HepG2 (cell line): ENCODE results near the gene ABO. TPM values are rescaled to one million over a fixed set of nuclear protein-coding genes. Genes with fewer than 3 reads are reported as not detected.

ENCODE experiments used
- ATAC-seq: fragments of 200-7000 bp; cut with Tn5 transposase; 3 replicates; pipeline ENCODE4 v1.9.1; 2020; ENCODE audit warnings: mild to moderate bottlenecking, moderate library complexity
- BruUV-seq: library from RNA; stranded (reverse); fragments of 400-500 nt; replicated peaks from 2 replicates; lab custom pipeline; 2021; lab: Mats Ljungman, UMichigan
- CTCF ChIA-PET: fragments of 300-600 bp; formaldehyde crosslinking; extraction: SDS; loops from one replicate; lab custom pipeline; 2021; ENCODE audit warnings: low total read pairs, inconsistent platforms, low intra/inter-chr PET ratio; lab: Yijun Ruan, JAX
- POLR2A ChIA-PET: fragments of 350-600 bp; sonication (Branson Sonifier 250); formaldehyde crosslinking; loops from one replicate; lab custom pipeline; 2020; ENCODE audit warnings: antibody characterized with exemption, inconsistent platforms; lab: Yijun Ruan, JAX
- DNase-seq: peaks from one replicate; pipeline ENCODE4 v3.0.0-alpha.2; 2015; ENCODE audit warnings: low spot score
- FAIRE-seq: peaks from 3 replicates; lab custom pipeline; 2011; peaks lifted over from hg19 to GRCh38; lab: Jason Lieb, UNC
- H2AFZ ChIP-seq: one replicate; pipeline ENCODE4 v1.6.1; 2011; ENCODE audit warnings: low read length, inconsistent platforms
- H3K27ac ChIP-seq: fragments of 300-600 bp; 3 replicates; pipeline ENCODE4 v1.8.0; 2011; ENCODE audit warnings: mixed run types, mild to moderate bottlenecking, mixed read lengths, low read length, inconsistent platforms; ENCODE audit not compliant: insufficient read depth; ENCODE audit errors: extremely low read length
- H3K27me3 ChIP-seq, 2 experiments: fragments of 200-600 bp in 1 of 2; 2 replicates in 1 of 2; 3 replicates in 1 of 2; pipeline versions ENCODE4 v1.6.0 to v1.8.0; 2011; ENCODE audit warnings: low read length in 2 of 2, mild to moderate bottlenecking in 2 of 2, moderate library complexity in 2 of 2, inconsistent platforms in 1 of 2; ENCODE audit not compliant: insufficient read depth in 2 of 2, control insufficient read depth in 1 of 2
- H3K36me3 ChIP-seq, 2 experiments: fragments of 200-600 bp in 1 of 2; replicated peaks in 1 of 2; 2 replicates in 1 of 2; 3 replicates in 1 of 2; pipeline versions ENCODE4 v1.5.1 to v1.8.0; 2011; ENCODE audit warnings: low read length in 2 of 2, inconsistent platforms in 1 of 2; ENCODE audit not compliant: insufficient read depth in 2 of 2, control insufficient read depth in 1 of 2
- H3K4me1 ChIP-seq: 2 replicates; pipeline ENCODE4 v1.5.1; 2012; ENCODE audit warnings: low read length, inconsistent platforms; ENCODE audit not compliant: insufficient read depth
- H3K4me2 ChIP-seq: 2 replicates; pipeline ENCODE4 v1.6.0; 2011; ENCODE audit warnings: low read depth, low read length, inconsistent platforms
- H3K4me3 ChIP-seq, 3 experiments: fragments of 200-600 bp in 1 of 3; sonication (generic), shearing (Covaris generic) in 1 of 3; replicated peaks in 1 of 3; 2 replicates each; pipeline ENCODE4 v1.5.1; 2011 to 2016; ENCODE audit warnings: low read length in 3 of 3, inconsistent platforms in 2 of 3, low read depth in 2 of 3, mild to moderate bottlenecking in 2 of 3, control low read depth in 1 of 3, mixed read lengths in 1 of 3; ENCODE audit not compliant: insufficient read depth in 1 of 3
- H3K79me2 ChIP-seq: one replicate; pipeline ENCODE4 v1.6.1; 2011; ENCODE audit warnings: low read length, inconsistent platforms; ENCODE audit not compliant: insufficient read depth
- H3K9ac ChIP-seq: 2 replicates; pipeline ENCODE4 v1.6.0; 2011; ENCODE audit warnings: mild to moderate bottlenecking, low read depth, low read length, inconsistent platforms; ENCODE audit not compliant: insufficient read depth
- H3K9me3 ChIP-seq: 2 replicates; pipeline ENCODE4 v1.5.1; 2012; ENCODE audit warnings: mild to moderate bottlenecking, low read length
- H4K20me1 ChIP-seq: 2 replicates; pipeline ENCODE4 v1.6.0; 2011; ENCODE audit warnings: inconsistent platforms, mild to moderate bottlenecking, low read length, moderate library complexity; ENCODE audit not compliant: insufficient read depth
- ARID2 ChIP-seq: sonication (generic); formaldehyde crosslinking; IDR thresholded peaks from 2 replicates; pipeline ENCODE4 v1.8.1; 2022; ENCODE audit warnings: mild to moderate bottlenecking, missing genetic modification reagents, borderline replicate concordance
- CHCHD3 ChIP-seq: sonication (generic); formaldehyde crosslinking; IDR thresholded peaks from 2 replicates; pipeline ENCODE4 v1.8.0; 2022; ENCODE audit warnings: mild to moderate bottlenecking, missing genetic modification reagents, moderate library complexity
- HMG20A ChIP-seq: IDR thresholded peaks from 2 replicates; pipeline ENCODE4 v1.6.1; 2016; ENCODE audit warnings: borderline replicate concordance
- MNT ChIP-seq: fragments of 450-650 bp; IDR thresholded peaks from 2 replicates; pipeline ENCODE4 v1.6.1; 2016
- PRMT3 ChIP-seq: sonication (generic); formaldehyde crosslinking; IDR thresholded peaks from 2 replicates; pipeline ENCODE4 v1.8.1; 2022; ENCODE audit warnings: low read depth, mild to moderate bottlenecking, moderate library complexity, missing genetic modification reagents, borderline replicate concordance
- ZBTB1 ChIP-seq: sonication (generic); formaldehyde crosslinking; IDR thresholded peaks from 2 replicates; pipeline ENCODE4 v1.4.0; 2020; ENCODE audit warnings: missing genetic modification reagents, borderline replicate concordance
- ZBTB33 ChIP-seq: sonication (generic); formaldehyde crosslinking; IDR thresholded peaks from 2 replicates; pipeline ENCODE4 v1.4.0; 2020; ENCODE audit warnings: missing genetic modification reagents
- ZFP41 ChIP-seq: sonication (generic); formaldehyde crosslinking; IDR thresholded peaks from 2 replicates; pipeline ENCODE4 v1.4.0; 2020; ENCODE audit warnings: mild to moderate bottlenecking, missing genetic modification reagents, borderline replicate concordance
- ZMAT5 ChIP-seq: sonication (generic); formaldehyde crosslinking; IDR thresholded peaks from 2 replicates; pipeline ENCODE4 v1.5.0; 2020; ENCODE audit warnings: mild to moderate bottlenecking, low read depth, missing genetic modification reagents, borderline replicate concordance
- ZNF101 ChIP-seq: sonication (generic); formaldehyde crosslinking; IDR thresholded peaks from 2 replicates; pipeline ENCODE4 v1.4.0; 2020; ENCODE audit warnings: mild to moderate bottlenecking, low read depth, missing genetic modification reagents, borderline replicate concordance
- ZNF414 ChIP-seq: sonication (generic); formaldehyde crosslinking; IDR thresholded peaks from 2 replicates; pipeline ENCODE4 v1.5.0; 2020; ENCODE audit warnings: missing genetic modification reagents
- ZNF430 ChIP-seq: sonication (generic); formaldehyde crosslinking; IDR thresholded peaks from 2 replicates; pipeline ENCODE4 v1.9.0; 2021; ENCODE audit warnings: mild to moderate bottlenecking, missing genetic modification reagents
- WGBS: methylation state at CpG from one replicate; pipeline ENCODE4 v1.1.6; 2017; ENCODE audit warnings: low lambda C conversion rate; 5-methylcytosine and 5-hydroxymethylcytosine counted together
- in situ Hi-C: cut with HindIII; loops from 2 replicates; pipeline ENCODE4 v1.10.0; 2017; ENCODE audit warnings: low pct_unique_long_range_greater_than_20kb; ENCODE audit not compliant: extremely low pct_ligation_motif_present
- intact Hi-C: fragments of 100-400 bp; cut with micrococcal nuclease; formaldehyde crosslinking; loops from one replicate; pipeline ENCODE4 v1.10.0; 2022; ENCODE audit not compliant: unreplicated experiment
- polyA plus RNA-seq, 8 experiments: library from polyadenylated mRNA; depleted of rRNA in 3 of 8; stranded (reverse) in 7 of 8; unstranded in 1 of 8; fragments of >200 nt; fragmentation: Illumina TruSeq in 4 of 8; extraction: Trizol in 4 of 8; gene quantifications; 2 replicates each; pipeline versions ENCODE4 v1.2.1 to v1.2.3, GENCODE V29; 2011 to 2016; ENCODE audit warnings: low read depth in 4 of 8, missing spikeins in 1 of 8, mixed read lengths in 1 of 8; ENCODE audit not compliant: insufficient read depth in 1 of 8
- total RNA-seq, 5 experiments: library from RNA; depleted of rRNA; stranded (reverse); fragments of >200 nt; fragmentation: Illumina TruSeq; extraction: Trizol; gene quantifications; 2 replicates each; pipeline ENCODE4 v1.2.3, GENCODE V29; 2016; ENCODE audit warnings: low read depth in 1 of 5

ABO gene
- total and polyA plus RNA-seq, 2 of the 13 experiments (the other 11 are each of a cell fraction or from before 2014, with no cell fraction given): not detected

- CTCF ChIA-PET: no interaction called here
- no peaks in the 10 kb centered on the region for H4K20me1 ChIP-seq
- in situ Hi-C loops: no loop called here
- no peaks in the 10 kb centered on the region for H3K79me2 ChIP-seq
- TF ChIP-seq ZNF430 (CRISPR knock-in tag) (no peak), ZFP41 (CRISPR knock-in tag) (no peak), PRMT3 (no peak), HMG20A (CRISPR knock-in tag) (no peak)
- TF ChIP-seq, all 625 proteins: peak for 0
- Histone ChIP-seq H3K4me1 (no peaks in the 10 kb centered on the region), H3K36me3 (no peaks in the 10 kb centered on the region), H3K4me2 (no peak overlapping the region), H2AFZ (no peak overlapping the region), H3K4me3 (no peak overlapping the region), H3K27me3 (peaks cover 0 to 7% of the 10 kb centered on the region in 2 experiments; a peak in 3 of 5 replicates), H3K9me3 (no peaks in the 10 kb centered on the region), H3K27ac (no peak overlapping the region), H3K9ac (no peak overlapping the region)
- POLR2A ChIA-PET: no interaction called here
- BruUV-seq: no TSS peak
- ATAC-seq (no peak), DNase-seq (no peak), FAIRE-seq (no peak)
- WGBS: 19% methylated on average over 9 of the region's 9 CpGs
- intact Hi-C loops: no loop called here
Measured at GRCh38 chr9:133268335-133269056, 6.5 kb downstream of the ABO start.

GRCh38 chr9:133264235-133264764 lies 10.7 kb downstream of the ABO start:
- DNase-seq (no peak), ATAC-seq (no peak), FAIRE-seq (no peak)
- BruUV-seq: no TSS peak
- Histone ChIP-seq H3K4me1 (no peaks in the 10 kb centered on the region), H4K20me1 (no peaks in the 10 kb centered on the region), H3K27ac (no peak overlapping the region), H3K9ac (no peak overlapping the region), H3K9me3 (no peaks in the 10 kb centered on the region), H3K79me2 (no peaks in the 10 kb centered on the region), H3K36me3 (no peaks in the 10 kb centered on the region), H3K4me2 (no peak overlapping the region), H3K27me3 (0 out of 5 replicates have a peak, but pooled peaks cover 1 to 4% of the 10 kb centered on the region in 2 experiments), H3K4me3 (no peak overlapping the region), H2AFZ (no peak overlapping the region)
- ChIA-PET POLR2A (no interaction called here), CTCF (no interaction called here)
- 59% methylated on average over 8 of the region's 8 CpGs for WGBS
- in situ Hi-C loops: no loop called here
- intact Hi-C loops: no loop called here
- peak; percentile 15; the same call in 1 of the 2 replicates for TF ChIP-seq ZBTB33 (CRISPR knock-in tag)
- no peak for TF ChIP-seq ZNF101 (CRISPR knock-in tag)
- no peak for TF ChIP-seq ZNF414
- TF ChIP-seq CHCHD3 (CRISPR knock-in tag): no peak
- no peak for TF ChIP-seq ZBTB1 (CRISPR knock-in tag)
- no peak for TF ChIP-seq ZMAT5
- TF ChIP-seq ARID2 (CRISPR knock-in tag): no peak
- peak; percentile 32; the same call in 1 of the 2 replicates for TF ChIP-seq MNT
